GM06990 (cell line): Measurements from ENCODE around the gene EXOSC10.

Experiments
- DNase-seq: peaks from one replicate; pipeline ENCODE4 v3.0.0-alpha.2; 2011; ENCODE audit not compliant: insufficient read length; ENCODE audit errors: extremely low read depth
- H3K27me3 ChIP-seq: replicated peaks from 2 replicates; pipeline ENCODE4 v1.6.0; 2011; ENCODE audit warnings: low read length; ENCODE audit not compliant: control insufficient read depth, insufficient read depth
- H3K36me3 ChIP-seq: 2 replicates; pipeline ENCODE4 v1.5.1; 2011; ENCODE audit warnings: low read length; ENCODE audit not compliant: control insufficient read depth, insufficient read depth
- H3K4me3 ChIP-seq: replicated peaks from 2 replicates; pipeline ENCODE4 v1.5.1; 2011; ENCODE audit warnings: low read depth, mild to moderate bottlenecking, control low read depth, low read length
- TF ChIP-seq, protein P1 (sequence below): IDR thresholded peaks from 2 replicates; pipeline ENCODE4 v1.5.1; 2011; ENCODE audit warnings: low read length, control low read depth, mild to moderate bottlenecking, inconsistent platforms; ENCODE audit not compliant: insufficient read depth, poor library complexity, severe bottlenecking

EXOSC10 gene

DNA sequence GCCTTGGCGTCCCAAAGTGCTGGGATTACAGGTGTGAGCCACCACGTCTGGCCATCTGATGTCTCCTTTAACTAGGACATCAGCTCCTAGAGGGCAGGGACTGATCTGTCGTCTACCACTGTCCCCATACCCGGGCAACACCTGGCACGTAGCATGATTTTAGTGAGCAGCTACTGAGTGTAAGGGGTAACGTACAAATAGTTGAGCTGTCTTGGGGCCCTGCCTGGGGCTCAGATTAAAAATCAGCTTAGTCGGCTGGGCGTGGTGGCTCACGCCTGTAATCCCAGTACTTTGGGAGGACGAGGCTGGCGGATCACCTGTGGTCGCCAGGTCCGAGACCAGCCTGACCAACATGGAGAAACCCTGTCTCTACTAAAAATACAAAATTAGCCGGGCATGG, 41.6 kb downstream of the EXOSC10 start:
- H3K27me3 ChIP-seq = no peaks in the 10 kb centered on the region
- no peak for DNase-seq
- H3K36me3 ChIP-seq = peaks cover 19% of the 10 kb centered on the region
- no peak overlapping the region for H3K4me3 ChIP-seq
- TF ChIP-seq, protein P1, sequence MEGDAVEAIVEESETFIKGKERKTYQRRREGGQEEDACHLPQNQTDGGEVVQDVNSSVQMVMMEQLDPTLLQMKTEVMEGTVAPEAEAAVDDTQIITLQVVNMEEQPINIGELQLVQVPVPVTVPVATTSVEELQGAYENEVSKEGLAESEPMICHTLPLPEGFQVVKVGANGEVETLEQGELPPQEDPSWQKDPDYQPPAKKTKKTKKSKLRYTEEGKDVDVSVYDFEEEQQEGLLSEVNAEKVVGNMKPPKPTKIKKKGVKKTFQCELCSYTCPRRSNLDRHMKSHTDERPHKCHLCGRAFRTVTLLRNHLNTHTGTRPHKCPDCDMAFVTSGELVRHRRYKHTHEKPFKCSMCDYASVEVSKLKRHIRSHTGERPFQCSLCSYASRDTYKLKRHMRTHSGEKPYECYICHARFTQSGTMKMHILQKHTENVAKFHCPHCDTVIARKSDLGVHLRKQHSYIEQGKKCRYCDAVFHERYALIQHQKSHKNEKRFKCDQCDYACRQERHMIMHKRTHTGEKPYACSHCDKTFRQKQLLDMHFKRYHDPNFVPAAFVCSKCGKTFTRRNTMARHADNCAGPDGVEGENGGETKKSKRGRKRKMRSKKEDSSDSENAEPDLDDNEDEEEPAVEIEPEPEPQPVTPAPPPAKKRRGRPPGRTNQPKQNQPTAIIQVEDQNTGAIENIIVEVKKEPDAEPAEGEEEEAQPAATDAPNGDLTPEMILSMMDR = no peak

- Histone ChIP-seq H3K36me3 (peaks cover 19% of the 10 kb centered on the region), H3K27me3 (no peaks in the 10 kb centered on the region), H3K4me3 (no peak overlapping the region)
- TF ChIP-seq, protein P1 = no peak
- no peak for DNase-seq
Observed at GRCh38 chr1:11057477-11057876, 42.2 kb downstream of the EXOSC10 start.

- TF ChIP-seq, protein P1 = no peak
- H3K36me3 ChIP-seq = peaks cover 19% of the 10 kb centered on the region
Observed at GRCh38 chr1:11056504-11056903, 43.2 kb downstream of the EXOSC10 start.

DNA sequence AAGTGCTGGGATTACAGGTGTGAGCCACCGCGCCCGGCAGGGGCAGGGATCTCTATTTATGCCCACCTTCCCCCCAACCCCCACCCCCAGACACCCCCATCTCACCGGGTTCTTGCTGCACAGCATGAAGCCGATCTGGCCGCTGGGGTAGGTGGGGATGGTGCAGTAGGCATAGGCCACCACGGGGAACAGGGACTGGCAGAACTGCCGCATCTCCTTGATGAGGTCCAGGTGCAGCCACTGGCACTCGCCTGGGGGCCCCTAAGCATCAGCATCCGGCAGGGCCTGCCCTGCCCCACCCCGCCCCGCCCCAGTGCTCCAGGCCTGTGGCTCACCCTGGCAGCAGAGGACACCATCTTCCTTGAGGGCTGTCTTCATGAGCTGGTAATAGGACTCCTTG, 44.0 kb downstream of the EXOSC10 start:
- no peak for DNase-seq
- peaks cover 19% of the 10 kb centered on the region for H3K36me3 ChIP-seq
- no peaks in the 10 kb centered on the region for H3K27me3 ChIP-seq
- TF ChIP-seq, protein P1 = no peak
- H3K4me3 ChIP-seq = no peak overlapping the region

More at GRCh38 chr1:11056504-11056903, 43.2 kb downstream of the EXOSC10 start:
- Histone ChIP-seq H3K27me3 (no peaks in the 10 kb centered on the region), H3K4me3 (no peak overlapping the region)
- DNase-seq = no peak

GRCh38 chr1:11054666-11055065, 45.0 kb downstream of the EXOSC10 start:
- Histone ChIP-seq H3K36me3 (peaks cover 19% of the 10 kb centered on the region), H3K4me3 (no peak overlapping the region)
- no peak for DNase-seq

More at GRCh38 chr1:11054666-11055065, 45.0 kb downstream of the EXOSC10 start:
- TF ChIP-seq, protein P1 = no peak
- no peaks in the 10 kb centered on the region for H3K27me3 ChIP-seq
